ENCODE measurements around the gene EDEM3.

DNA sequence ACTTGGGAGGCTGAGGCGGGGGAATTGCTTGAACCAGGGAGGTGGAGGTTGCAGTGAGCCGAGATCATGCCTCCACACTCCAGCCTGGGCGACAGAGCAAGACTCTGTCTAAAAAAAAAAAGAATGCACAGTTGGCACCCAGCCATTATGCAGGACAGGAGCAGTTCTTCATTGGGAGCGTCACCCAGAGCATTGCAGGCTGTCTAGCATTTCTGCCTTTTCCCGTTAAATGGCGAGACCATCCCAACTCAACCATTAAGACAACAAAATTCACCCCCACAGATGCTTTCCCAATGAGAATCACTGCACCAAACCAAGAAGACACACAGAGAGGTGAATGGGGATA is 105.8 kb downstream of the EDEM3 start:
- TF ChIP-seq, protein P1, sequence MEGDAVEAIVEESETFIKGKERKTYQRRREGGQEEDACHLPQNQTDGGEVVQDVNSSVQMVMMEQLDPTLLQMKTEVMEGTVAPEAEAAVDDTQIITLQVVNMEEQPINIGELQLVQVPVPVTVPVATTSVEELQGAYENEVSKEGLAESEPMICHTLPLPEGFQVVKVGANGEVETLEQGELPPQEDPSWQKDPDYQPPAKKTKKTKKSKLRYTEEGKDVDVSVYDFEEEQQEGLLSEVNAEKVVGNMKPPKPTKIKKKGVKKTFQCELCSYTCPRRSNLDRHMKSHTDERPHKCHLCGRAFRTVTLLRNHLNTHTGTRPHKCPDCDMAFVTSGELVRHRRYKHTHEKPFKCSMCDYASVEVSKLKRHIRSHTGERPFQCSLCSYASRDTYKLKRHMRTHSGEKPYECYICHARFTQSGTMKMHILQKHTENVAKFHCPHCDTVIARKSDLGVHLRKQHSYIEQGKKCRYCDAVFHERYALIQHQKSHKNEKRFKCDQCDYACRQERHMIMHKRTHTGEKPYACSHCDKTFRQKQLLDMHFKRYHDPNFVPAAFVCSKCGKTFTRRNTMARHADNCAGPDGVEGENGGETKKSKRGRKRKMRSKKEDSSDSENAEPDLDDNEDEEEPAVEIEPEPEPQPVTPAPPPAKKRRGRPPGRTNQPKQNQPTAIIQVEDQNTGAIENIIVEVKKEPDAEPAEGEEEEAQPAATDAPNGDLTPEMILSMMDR (IDR thresholded peaks at IDR 0.05; ENCODE audit: insufficient read depth, low read length), result no peak
- no peak for TF ChIP-seq REST (IDR thresholded peaks at IDR 0.05; ENCODE audit: insufficient replicate concordance, low read depth)
- TF ChIP-seq POLR2AphosphoS5 (IDR thresholded peaks at IDR 0.05; ENCODE audit: low read depth), result no peak
- TF ChIP-seq SPI1 (IDR thresholded peaks at IDR 0.05; ENCODE audit: borderline replicate concordance, low read depth), result no peak
